ENCODE measurements around the gene BCL2.

BCL2 gene

DNA sequence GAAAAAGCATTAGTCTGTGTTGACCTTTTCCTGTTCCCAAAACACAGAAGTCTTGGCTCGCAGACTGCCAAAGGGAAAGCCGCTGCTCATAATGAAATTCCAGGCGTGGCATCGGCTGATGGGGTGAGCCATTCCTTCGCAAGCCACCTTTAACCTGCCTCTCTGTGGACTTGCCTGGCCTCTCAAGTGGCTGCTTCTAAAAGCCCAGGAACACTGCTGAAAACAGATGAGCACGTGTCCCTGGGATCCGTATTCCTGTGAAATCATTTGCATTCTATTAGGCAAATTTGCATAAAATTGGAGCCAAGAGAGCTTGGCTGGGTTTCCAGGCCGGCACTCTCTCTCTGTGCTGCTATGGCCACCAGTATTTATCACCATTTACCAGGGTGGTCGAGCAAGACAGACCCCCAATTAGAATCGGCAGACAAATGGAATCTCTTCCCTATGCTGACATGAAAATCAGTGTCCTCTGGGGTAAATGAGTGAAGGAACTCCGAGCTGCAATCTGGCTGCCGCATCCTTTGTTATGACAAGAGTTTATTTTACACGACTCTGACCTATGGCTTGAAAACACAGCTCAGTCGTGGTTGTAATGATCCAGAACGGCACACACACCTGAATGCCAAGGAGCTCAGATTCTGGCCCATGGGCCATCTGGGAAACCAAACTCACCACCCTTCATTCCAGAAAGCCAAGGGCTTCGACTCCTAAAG lies 21.7 kb downstream of the BCL2 start:
- H3K27me3 Mint-ChIP-seq (ENCODE audit: low read depth, poor library complexity), result no peaks in the 10 kb centered on the region
- peaks cover 65% of the 10 kb centered on the region for H3K36me3 Mint-ChIP-seq (ENCODE audit: low read depth)
- H3K9me3 Mint-ChIP-seq, result no peaks in the 10 kb centered on the region
- DNase-seq, result no peak
- TF ChIP-seq, protein P1, sequence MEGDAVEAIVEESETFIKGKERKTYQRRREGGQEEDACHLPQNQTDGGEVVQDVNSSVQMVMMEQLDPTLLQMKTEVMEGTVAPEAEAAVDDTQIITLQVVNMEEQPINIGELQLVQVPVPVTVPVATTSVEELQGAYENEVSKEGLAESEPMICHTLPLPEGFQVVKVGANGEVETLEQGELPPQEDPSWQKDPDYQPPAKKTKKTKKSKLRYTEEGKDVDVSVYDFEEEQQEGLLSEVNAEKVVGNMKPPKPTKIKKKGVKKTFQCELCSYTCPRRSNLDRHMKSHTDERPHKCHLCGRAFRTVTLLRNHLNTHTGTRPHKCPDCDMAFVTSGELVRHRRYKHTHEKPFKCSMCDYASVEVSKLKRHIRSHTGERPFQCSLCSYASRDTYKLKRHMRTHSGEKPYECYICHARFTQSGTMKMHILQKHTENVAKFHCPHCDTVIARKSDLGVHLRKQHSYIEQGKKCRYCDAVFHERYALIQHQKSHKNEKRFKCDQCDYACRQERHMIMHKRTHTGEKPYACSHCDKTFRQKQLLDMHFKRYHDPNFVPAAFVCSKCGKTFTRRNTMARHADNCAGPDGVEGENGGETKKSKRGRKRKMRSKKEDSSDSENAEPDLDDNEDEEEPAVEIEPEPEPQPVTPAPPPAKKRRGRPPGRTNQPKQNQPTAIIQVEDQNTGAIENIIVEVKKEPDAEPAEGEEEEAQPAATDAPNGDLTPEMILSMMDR (IDR thresholded peaks at IDR 0.05), result no peak
- peaks cover 66% of the 10 kb centered on the region for H3K4me1 Mint-ChIP-seq
- H3K4me3 Mint-ChIP-seq, result no peak overlapping the region
- H3K27ac Mint-ChIP-seq, result peak overlapping the region; percentile 77

DNA sequence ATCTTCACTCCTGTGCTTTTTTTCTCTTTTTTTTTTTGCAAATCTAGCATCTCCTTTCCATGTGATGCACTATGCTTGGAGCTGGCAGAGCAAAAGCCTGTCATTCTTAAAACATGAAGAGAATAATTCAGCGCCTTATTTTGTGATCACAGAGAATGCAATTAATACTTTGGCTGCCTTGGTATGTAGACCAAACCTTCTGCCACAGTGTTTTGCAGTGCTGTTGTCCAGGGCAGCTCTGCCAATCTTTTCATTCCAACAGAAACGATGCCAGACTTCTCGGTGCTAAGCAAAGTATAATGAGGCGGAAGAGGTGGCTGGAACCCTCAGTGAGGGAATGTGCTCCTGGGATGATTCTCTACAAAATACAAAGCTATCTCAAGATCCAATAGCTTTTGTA lies 25.6 kb downstream of the BCL2 start:
- Mint-ChIP-seq H3K4me1 (peaks cover 43% of the 10 kb centered on the region), H3K27me3 (ENCODE audit: low read depth, poor library complexity) (no peaks in the 10 kb centered on the region), H3K27ac (peak overlapping the region; percentile 56), H3K4me3 (no peak overlapping the region), H3K9me3 (no peaks in the 10 kb centered on the region), H3K36me3 (ENCODE audit: low read depth) (peaks cover 50% of the 10 kb centered on the region)
- DNase-seq, result no peak
- TF ChIP-seq, protein P1 (IDR thresholded peaks at IDR 0.05), result no peak

DNA sequence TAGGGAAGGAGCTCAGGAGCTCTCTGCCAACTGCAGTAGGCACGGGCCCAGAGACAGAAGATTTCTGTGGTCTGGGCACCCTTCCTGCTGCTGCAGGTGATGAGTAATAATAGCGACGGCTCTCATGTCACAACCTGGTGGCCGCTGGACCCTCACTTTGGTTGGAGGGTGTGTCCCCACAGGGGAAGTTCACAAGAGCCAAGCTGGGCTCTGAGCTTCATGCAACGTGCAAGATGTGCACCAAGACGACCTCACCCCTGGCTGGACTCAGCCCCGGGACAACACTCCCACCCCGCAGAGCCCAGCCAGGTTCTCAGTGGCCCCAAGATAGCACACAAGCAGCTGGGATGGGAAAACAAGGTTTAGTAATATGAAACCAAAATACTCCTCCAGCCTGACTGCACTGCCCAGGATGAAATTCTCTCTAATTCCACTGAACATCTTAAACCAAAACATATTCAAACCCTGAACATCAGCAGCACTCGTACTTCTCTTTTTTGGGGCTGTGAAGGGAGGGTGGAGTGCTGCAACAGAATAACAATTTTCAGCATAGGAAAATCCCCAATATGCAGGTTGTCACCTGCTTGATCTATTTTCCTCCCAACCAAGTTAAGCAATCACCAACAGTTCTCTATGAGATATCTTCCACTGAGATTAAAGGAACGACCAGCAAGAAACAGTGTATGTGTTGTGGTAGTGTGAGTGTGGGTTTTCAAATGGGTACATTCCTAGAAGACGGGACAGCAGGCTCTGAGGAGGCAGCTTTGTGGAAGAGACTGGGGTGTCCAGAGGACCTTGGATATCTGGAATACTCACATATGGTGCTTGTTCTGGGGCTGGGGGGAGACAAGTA lies 26.5 kb downstream of the BCL2 start:
- TF ChIP-seq, protein P1 (IDR thresholded peaks at IDR 0.05), result no peak
- H3K4me3 Mint-ChIP-seq, result no peak overlapping the region
- peaks cover 50% of the 10 kb centered on the region for H3K36me3 Mint-ChIP-seq (ENCODE audit: low read depth)
- DNase-seq, result no peak
- peaks cover 34% of the 10 kb centered on the region for H3K4me1 Mint-ChIP-seq
- no peaks in the 10 kb centered on the region for H3K9me3 Mint-ChIP-seq
- no peaks in the 10 kb centered on the region for H3K27me3 Mint-ChIP-seq (ENCODE audit: low read depth, poor library complexity)
- no peak overlapping the region for H3K27ac Mint-ChIP-seq

DNA sequence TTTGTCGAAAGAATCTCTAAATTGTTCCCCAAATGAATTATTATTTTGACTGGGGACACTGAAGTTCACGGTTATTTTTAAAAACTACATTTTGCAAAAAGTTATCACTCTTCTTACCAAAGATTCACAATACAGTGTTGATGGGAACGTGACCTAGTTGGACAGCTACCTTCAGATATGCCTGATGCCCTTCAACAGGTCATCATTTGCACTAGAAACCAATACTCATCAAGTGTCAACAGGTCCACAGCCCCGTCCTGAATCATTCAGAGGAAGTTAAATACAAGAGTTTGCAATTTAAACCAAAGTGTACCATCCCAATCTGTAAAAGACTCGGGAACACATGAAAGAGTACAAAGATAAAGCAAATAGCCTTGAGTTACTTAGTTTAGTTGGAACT lies 28.3 kb downstream of the BCL2 start:
- Mint-ChIP-seq H3K9me3 (no peaks in the 10 kb centered on the region), H3K27ac (no peak overlapping the region), H3K36me3 (ENCODE audit: low read depth) (peaks cover 37% of the 10 kb centered on the region), H3K4me1 (peaks cover 25% of the 10 kb centered on the region), H3K4me3 (no peak overlapping the region), H3K27me3 (ENCODE audit: low read depth, poor library complexity) (no peaks in the 10 kb centered on the region)
- TF ChIP-seq, protein P1 (IDR thresholded peaks at IDR 0.05), result no peak
- DNase-seq, result no peak

DNA sequence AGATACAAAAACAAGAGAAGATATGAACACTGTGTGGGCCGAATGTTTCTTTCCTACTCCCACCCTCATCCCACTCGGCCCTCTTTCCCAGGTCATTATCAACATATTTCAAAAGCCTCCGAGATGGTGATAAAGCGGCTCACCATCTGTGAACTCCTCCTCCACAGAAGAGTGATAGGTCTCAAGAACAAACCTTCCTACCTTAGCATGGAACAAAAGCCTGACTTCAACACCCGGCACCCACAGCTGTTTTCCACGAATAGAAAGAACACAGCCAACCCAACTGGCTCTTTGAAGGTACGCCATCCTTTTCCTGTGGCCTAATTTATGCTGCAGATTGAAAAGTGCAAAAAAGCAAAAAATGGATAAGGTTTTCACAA lies 28.8 kb downstream of the BCL2 start:
- peak overlapping the region; percentile 87 for H3K27ac Mint-ChIP-seq

More for the DNA sequence above, 28.8 kb downstream of the BCL2 start:
- TF ChIP-seq, protein P1 (IDR thresholded peaks at IDR 0.05), result no peak
- Mint-ChIP-seq H3K4me3 (peak overlapping the region; percentile 44), H3K9me3 (no peaks in the 10 kb centered on the region), H3K4me1 (peaks cover 25% of the 10 kb centered on the region), H3K27me3 (ENCODE audit: low read depth, poor library complexity) (no peaks in the 10 kb centered on the region), H3K36me3 (ENCODE audit: low read depth) (peaks cover 33% of the 10 kb centered on the region)
- no peak for DNase-seq

Data from nephron progenitor cell (in vitro differentiated cells).